ENCODE measurements around the gene SMG1. TPM values are rescaled to one million over a fixed set of nuclear protein-coding genes. Genes with fewer than 3 reads are reported as not detected.

SMG1 gene
- total and polyA plus RNA-seq, 12 donors, result 11.7 to 58.2 (median 50.2) TPM

DNA sequence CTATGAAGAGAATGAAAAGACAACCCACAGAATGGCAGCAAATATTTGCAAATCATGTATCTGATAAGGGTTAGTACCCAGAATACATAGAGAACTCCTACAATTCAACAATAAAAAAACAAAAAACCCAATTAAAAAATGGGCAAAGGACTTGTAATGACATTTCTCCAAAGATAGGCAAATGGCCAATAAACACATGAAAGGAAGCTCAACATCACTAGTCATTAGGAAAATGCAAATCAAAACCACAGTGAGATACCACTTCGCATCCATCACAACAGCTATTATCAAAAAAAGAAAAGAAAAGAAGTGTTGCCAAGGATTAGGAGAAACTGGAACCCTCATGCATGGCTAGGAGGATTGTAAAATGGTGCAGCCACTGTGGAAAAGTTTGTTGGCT, 79.8 kb downstream of the SMG1 start:
- no peak overlapping the region for H3K27ac ChIP-seq
- TF ChIP-seq, protein P1, sequence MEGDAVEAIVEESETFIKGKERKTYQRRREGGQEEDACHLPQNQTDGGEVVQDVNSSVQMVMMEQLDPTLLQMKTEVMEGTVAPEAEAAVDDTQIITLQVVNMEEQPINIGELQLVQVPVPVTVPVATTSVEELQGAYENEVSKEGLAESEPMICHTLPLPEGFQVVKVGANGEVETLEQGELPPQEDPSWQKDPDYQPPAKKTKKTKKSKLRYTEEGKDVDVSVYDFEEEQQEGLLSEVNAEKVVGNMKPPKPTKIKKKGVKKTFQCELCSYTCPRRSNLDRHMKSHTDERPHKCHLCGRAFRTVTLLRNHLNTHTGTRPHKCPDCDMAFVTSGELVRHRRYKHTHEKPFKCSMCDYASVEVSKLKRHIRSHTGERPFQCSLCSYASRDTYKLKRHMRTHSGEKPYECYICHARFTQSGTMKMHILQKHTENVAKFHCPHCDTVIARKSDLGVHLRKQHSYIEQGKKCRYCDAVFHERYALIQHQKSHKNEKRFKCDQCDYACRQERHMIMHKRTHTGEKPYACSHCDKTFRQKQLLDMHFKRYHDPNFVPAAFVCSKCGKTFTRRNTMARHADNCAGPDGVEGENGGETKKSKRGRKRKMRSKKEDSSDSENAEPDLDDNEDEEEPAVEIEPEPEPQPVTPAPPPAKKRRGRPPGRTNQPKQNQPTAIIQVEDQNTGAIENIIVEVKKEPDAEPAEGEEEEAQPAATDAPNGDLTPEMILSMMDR (IDR thresholded peaks at IDR 0.05), result no peak
- DNase-seq (no peak), ATAC-seq (no peak)
- H3K4me1 ChIP-seq, result no peaks in the 10 kb centered on the region
- WGBS, 2 donors, result 93 to 96% methylated on average over 1 of the region's 1 CpG
- H3K9me3 ChIP-seq, result no peaks in the 10 kb centered on the region
- intact Hi-C loops (cut with DNase I), result no loop called here
- no peaks in the 10 kb centered on the region for H3K27me3 ChIP-seq
- H3K36me3 ChIP-seq, result peaks cover 0 to 98% (median 79%) of the 10 kb centered on the region in 9 donors
- no peak overlapping the region for H3K4me3 ChIP-seq

- TF ChIP-seq, protein P1 (IDR thresholded peaks at IDR 0.05), result no peak
- H3K4me1 ChIP-seq, result no peaks in the 10 kb centered on the region
- no peak overlapping the region for H3K4me3 ChIP-seq
- peaks cover 0 to 98% (median 74%) of the 10 kb centered on the region in 9 donors for H3K36me3 ChIP-seq
- DNase-seq (no peak), ATAC-seq (no peak)
- no peak overlapping the region for H3K27ac ChIP-seq
- no peaks in the 10 kb centered on the region for H3K9me3 ChIP-seq
- intact Hi-C loops (cut with DNase I), result no loop called here
- no peaks in the 10 kb centered on the region for H3K27me3 ChIP-seq
- WGBS, 2 donors, result 92 to 94% methylated on average over 6 of the region's 6 CpGs
Measured at GRCh38 chr16:18842565-18842964, 83.6 kb downstream of the SMG1 start.

DNA sequence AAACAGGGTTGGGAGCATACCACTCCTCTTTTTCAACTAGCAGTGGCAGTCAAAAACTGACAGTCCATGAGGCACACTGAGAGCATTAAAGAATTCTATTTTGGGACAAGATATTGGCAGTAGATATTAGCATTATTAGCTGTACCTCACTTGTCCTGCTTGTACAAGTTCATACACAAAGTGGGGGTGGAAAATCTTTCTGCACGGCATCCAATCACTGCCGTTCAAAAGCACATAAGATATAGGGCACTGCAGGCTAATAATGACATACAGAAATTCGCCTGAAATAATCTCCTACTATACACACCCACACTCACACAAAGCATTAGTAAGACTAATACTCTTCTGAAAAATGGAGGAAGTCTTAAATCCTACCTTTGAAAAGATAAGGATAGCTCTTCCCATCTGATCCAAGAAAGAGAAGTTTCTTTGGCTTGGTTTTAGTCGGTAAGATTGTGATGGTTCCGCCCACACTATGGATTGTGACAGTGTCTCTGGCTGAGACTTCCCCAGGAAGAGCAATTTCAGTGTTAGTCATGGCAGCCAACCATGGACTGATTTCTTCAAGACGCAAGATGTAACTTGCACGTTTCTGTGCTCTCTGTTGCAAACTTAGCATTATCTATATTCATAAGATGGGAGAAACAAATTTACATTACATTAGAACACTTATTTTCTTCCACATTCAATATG, 84.2 kb downstream of the SMG1 start:
- no peak overlapping the region for H3K4me3 ChIP-seq
- ATAC-seq (no peak), DNase-seq (no peak)
- intact Hi-C loops (cut with DNase I), result no loop called here
- 88 to 90% methylated on average over 7 of the region's 7 CpGs for WGBS, 2 donors
- H3K9me3 ChIP-seq, result no peaks in the 10 kb centered on the region
- no peak overlapping the region for H3K27ac ChIP-seq
- TF ChIP-seq, protein P1 (IDR thresholded peaks at IDR 0.05), result no peak
- no peaks in the 10 kb centered on the region for H3K27me3 ChIP-seq
- no peaks in the 10 kb centered on the region for H3K4me1 ChIP-seq
- peaks cover 0 to 98% (median 74%) of the 10 kb centered on the region in 9 donors for H3K36me3 ChIP-seq

DNA sequence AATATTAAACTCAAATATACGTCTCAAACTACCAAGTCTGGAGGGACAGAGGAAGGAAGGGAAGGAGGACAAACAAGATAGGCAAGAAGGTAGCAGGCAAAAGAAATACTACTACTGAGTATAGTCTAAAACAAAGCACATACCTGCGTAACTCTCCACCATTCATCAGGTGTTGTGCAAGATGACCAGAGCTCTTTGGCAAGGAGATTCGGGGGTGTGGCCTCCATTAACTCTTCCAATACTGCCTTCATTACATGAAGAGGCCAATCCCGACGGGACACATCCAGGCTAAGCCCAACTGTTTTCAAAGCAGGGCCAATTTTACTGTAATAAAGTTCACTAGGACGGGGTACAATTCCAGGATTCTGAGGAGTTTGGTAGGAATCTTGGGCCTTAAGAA, 86.7 kb downstream of the SMG1 start:
- no peaks in the 10 kb centered on the region for H3K4me1 ChIP-seq
- H3K27me3 ChIP-seq, result no peaks in the 10 kb centered on the region
- intact Hi-C loops (cut with DNase I), result loop anchor here in 1 of 10 donors (5.0 kb wide), 1 partner anchor 43 kb away; no protein-coding TSS in a partner anchor
- WGBS, 2 donors, result 78 to 80% methylated on average over 6 of the region's 6 CpGs
- no peak for ATAC-seq
- peaks cover 0 to 98% (median 84%) of the 10 kb centered on the region in 9 donors for H3K36me3 ChIP-seq
- TF ChIP-seq, protein P1 (IDR thresholded peaks at IDR 0.05), result no peak
- H3K4me3 ChIP-seq, result no peak overlapping the region
- no peak overlapping the region for H3K27ac ChIP-seq
- H3K9me3 ChIP-seq, result no peaks in the 10 kb centered on the region
- no peak for DNase-seq

All from heart right ventricle (tissue), 16 donors.